ENCODE data around the gene LGALS9B.
"Not testable (repeated sequence)": the region's sequence is repeated elsewhere in the genome, so short reads cannot be mapped to it uniquely, and the experiment has no call there.

Gene LGALS9B

GRCh38 chr17:20467447-20467846 lies at the start of gene LGALS9B:
Gene LGALS9B, minus strand, starts transcription at chr17:20467539. Its CDS starts 69 bp downstream, at chr17:20467470.
- DNase-seq (ENCODE audit: low read depth) = not testable (repeated sequence)

- not testable (repeated sequence) for DNase-seq (ENCODE audit: low read depth)
Observed at GRCh38 chr17:20516986-20517385, 49.6 kb upstream of the LGALS9B start.

GRCh38 chr17:20515099-20515498 lies 47.8 kb upstream of the LGALS9B start:
- DNase-seq (ENCODE audit: low read depth) = not testable (repeated sequence)

- DNase-seq (ENCODE audit: low read depth) = not testable (repeated sequence)
Observed at GRCh38 chr17:20513539-20513938, 46.2 kb upstream of the LGALS9B start.

GRCh38 chr17:20512378-20512777 lies 45.0 kb upstream of the LGALS9B start:
- not testable (repeated sequence) for DNase-seq (ENCODE audit: low read depth)

- not testable (repeated sequence) for DNase-seq (ENCODE audit: low read depth)
Observed at GRCh38 chr17:20511778-20512177, 44.4 kb upstream of the LGALS9B start.

GRCh38 chr17:20505333-20505732 lies 38.0 kb upstream of the LGALS9B start:
- not testable (repeated sequence) for DNase-seq (ENCODE audit: low read depth)

GRCh38 chr17:20504388-20505066 lies 37.2 kb upstream of the LGALS9B start:
- not testable (repeated sequence) for DNase-seq (ENCODE audit: low read depth)

GRCh38 chr17:20501896-20502295 lies 34.6 kb upstream of the LGALS9B start:
- not testable (repeated sequence) for DNase-seq (ENCODE audit: low read depth)

- DNase-seq (ENCODE audit: low read depth) = not testable (repeated sequence)
Observed at GRCh38 chr17:20500346-20500745, 33.0 kb upstream of the LGALS9B start.

GRCh38 chr17:20495420-20495819 lies 28.1 kb upstream of the LGALS9B start:
- DNase-seq (ENCODE audit: low read depth) = not testable (repeated sequence)

- DNase-seq (ENCODE audit: low read depth) = not testable (repeated sequence)
Observed at GRCh38 chr17:20494735-20495134, 27.4 kb upstream of the LGALS9B start.

GRCh38 chr17:20494147-20494546 lies 26.8 kb upstream of the LGALS9B start:
- DNase-seq (ENCODE audit: low read depth) = not testable (repeated sequence)

- not testable (repeated sequence) for DNase-seq (ENCODE audit: low read depth)
Observed at GRCh38 chr17:20492971-20493370, 25.6 kb upstream of the LGALS9B start.

GRCh38 chr17:20492099-20492498 lies 24.8 kb upstream of the LGALS9B start:
- DNase-seq (ENCODE audit: low read depth) = not testable (repeated sequence)

GRCh38 chr17:20484930-20485329 lies 17.6 kb upstream of the LGALS9B start:
- DNase-seq (ENCODE audit: low read depth) = not testable (repeated sequence)

- DNase-seq (ENCODE audit: low read depth) = not testable (repeated sequence)
Observed at GRCh38 chr17:20479889-20480591, 12.7 kb upstream of the LGALS9B start.

GRCh38 chr17:20477398-20478071 lies 10.2 kb upstream of the LGALS9B start:
- DNase-seq (ENCODE audit: low read depth) = not testable (repeated sequence)

- not testable (repeated sequence) for DNase-seq (ENCODE audit: low read depth)
Observed at GRCh38 chr17:20475137-20475831, 7.9 kb upstream of the LGALS9B start.

- DNase-seq (ENCODE audit: low read depth) = not testable (repeated sequence)
Observed at GRCh38 chr17:20474081-20474480, 6.7 kb upstream of the LGALS9B start.

GRCh38 chr17:20469946-20470345 lies 2.6 kb upstream of the LGALS9B start:
- DNase-seq (ENCODE audit: low read depth) = not testable (repeated sequence)

GRCh38 chr17:20469107-20469506 lies 1.8 kb upstream of the LGALS9B start:
- not testable (repeated sequence) for DNase-seq (ENCODE audit: low read depth)

All from stimulated activated CD8-positive, alpha-beta memory T cell treated with anti-CD3 and anti-CD28 coated beads, Interleukin-15, amount 100 ng/mL, for 24 hours (primary cell).